ENCODE data around the gene PEAK1.

PEAK1 gene

GRCh38 chr15:77168616-77169015, 251.3 kb downstream of the PEAK1 start (continued):
- TF ChIP-seq OSR1 (CRISPR knock-in tag; IDR thresholded peaks at IDR 0.05) (no peak), SNAI2 (CRISPR knock-in tag; IDR thresholded peaks at IDR 0.05) (no peak), PPARA (CRISPR knock-in tag; IDR thresholded peaks at IDR 0.05; ENCODE audit: borderline replicate concordance) (no peak), ZC3H10 (CRISPR knock-in tag; IDR thresholded peaks at IDR 0.05) (no peak), ISL1 (CRISPR knock-in tag; IDR thresholded peaks at IDR 0.05) (no peak), ESRRG (CRISPR knock-in tag; IDR thresholded peaks at IDR 0.05) (no peak)

GRCh38 chr15:77168141-77168540, 251.8 kb downstream of the PEAK1 start:
- no peak for ATAC-seq
- no peak for TF ChIP-seq GLIS3 (CRISPR knock-in tag; IDR thresholded peaks at IDR 0.05)
- no peak for TF ChIP-seq ZC3H10 (CRISPR knock-in tag; IDR thresholded peaks at IDR 0.05)
- no peak for TF ChIP-seq SNAI2 (CRISPR knock-in tag; IDR thresholded peaks at IDR 0.05)
- no peak for TF ChIP-seq TOX (CRISPR knock-in tag; IDR thresholded peaks at IDR 0.05; ENCODE audit: borderline replicate concordance)
- no peak for TF ChIP-seq ZNF8 (CRISPR knock-in tag; IDR thresholded peaks at IDR 0.05)
- TF ChIP-seq ZNF70 (CRISPR knock-in tag; IDR thresholded peaks at IDR 0.05), result no peak
- no peak for TF ChIP-seq PPARA (CRISPR knock-in tag; IDR thresholded peaks at IDR 0.05; ENCODE audit: borderline replicate concordance)
- no peak for TF ChIP-seq CSDC2 (CRISPR knock-in tag; IDR thresholded peaks at IDR 0.05)
- no peak for TF ChIP-seq RARB (CRISPR knock-in tag; IDR thresholded peaks at IDR 0.05)
- TF ChIP-seq ARNTL (CRISPR knock-in tag; IDR thresholded peaks at IDR 0.05; ENCODE audit: borderline replicate concordance, low read depth), result no peak
- no peak for TF ChIP-seq ZFP30 (CRISPR knock-in tag; IDR thresholded peaks at IDR 0.05)
- TF ChIP-seq OSR1 (CRISPR knock-in tag; IDR thresholded peaks at IDR 0.05), result no peak
- no peak for TF ChIP-seq ZFP3 (CRISPR knock-in tag; IDR thresholded peaks at IDR 0.05)
- TF ChIP-seq ISL1 (CRISPR knock-in tag; IDR thresholded peaks at IDR 0.05), result no peak
- TF ChIP-seq TCF4 (CRISPR knock-in tag; IDR thresholded peaks at IDR 0.05; ENCODE audit: borderline replicate concordance), result no peak
- TF ChIP-seq ESRRG (CRISPR knock-in tag; IDR thresholded peaks at IDR 0.05), result no peak
- TF ChIP-seq POU6F1 (CRISPR knock-in tag; IDR thresholded peaks at IDR 0.05; ENCODE audit: borderline replicate concordance, low read depth), result no peak
- TF ChIP-seq, protein P1, sequence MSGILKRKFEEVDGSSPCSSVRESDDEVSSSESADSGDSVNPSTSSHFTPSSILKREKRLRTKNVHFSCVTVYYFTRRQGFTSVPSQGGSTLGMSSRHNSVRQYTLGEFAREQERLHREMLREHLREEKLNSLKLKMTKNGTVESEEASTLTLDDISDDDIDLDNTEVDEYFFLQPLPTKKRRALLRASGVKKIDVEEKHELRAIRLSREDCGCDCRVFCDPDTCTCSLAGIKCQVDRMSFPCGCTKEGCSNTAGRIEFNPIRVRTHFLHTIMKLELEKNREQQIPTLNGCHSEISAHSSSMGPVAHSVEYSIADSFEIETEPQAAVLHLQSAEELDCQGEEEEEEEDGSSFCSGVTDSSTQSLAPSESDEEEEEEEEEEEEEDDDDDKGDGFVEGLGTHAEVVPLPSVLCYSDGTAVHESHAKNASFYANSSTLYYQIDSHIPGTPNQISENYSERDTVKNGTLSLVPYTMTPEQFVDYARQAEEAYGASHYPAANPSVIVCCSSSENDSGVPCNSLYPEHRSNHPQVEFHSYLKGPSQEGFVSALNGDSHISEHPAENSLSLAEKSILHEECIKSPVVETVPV (CRISPR knock-in tag; IDR thresholded peaks at IDR 0.05), result no peak
- TF ChIP-seq, protein P2, sequence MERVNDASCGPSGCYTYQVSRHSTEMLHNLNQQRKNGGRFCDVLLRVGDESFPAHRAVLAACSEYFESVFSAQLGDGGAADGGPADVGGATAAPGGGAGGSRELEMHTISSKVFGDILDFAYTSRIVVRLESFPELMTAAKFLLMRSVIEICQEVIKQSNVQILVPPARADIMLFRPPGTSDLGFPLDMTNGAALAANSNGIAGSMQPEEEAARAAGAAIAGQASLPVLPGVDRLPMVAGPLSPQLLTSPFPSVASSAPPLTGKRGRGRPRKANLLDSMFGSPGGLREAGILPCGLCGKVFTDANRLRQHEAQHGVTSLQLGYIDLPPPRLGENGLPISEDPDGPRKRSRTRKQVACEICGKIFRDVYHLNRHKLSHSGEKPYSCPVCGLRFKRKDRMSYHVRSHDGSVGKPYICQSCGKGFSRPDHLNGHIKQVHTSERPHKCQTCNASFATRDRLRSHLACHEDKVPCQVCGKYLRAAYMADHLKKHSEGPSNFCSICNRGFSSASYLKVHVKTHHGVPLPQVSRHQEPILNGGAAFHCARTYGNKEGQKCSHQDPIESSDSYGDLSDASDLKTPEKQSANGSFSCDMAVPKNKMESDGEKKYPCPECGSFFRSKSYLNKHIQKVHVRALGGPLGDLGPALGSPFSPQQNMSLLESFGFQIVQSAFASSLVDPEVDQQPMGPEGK (CRISPR knock-in tag; IDR thresholded peaks at IDR 0.05; ENCODE audit: borderline replicate concordance), result no peak

DNA sequence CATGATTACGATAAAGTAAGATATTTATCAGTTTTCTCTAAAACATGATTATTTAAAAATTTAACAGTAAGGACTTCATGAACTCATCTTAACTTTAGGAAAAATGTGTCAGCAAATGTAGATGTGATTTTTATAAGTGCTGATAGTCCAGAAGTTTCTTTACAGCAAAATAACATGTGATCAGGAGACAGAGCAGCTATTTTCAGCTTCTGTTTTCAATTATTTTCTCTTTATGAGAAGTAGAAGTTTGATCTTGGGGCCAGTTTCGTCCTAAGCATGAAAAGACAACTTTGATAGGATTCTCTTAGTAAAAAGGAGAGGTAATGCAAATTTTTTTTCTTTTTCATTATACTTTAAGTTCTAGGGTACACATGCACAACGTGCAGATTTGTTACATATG, 252.5 kb downstream of the PEAK1 start:
- no peak for TF ChIP-seq ZFP30 (CRISPR knock-in tag; IDR thresholded peaks at IDR 0.05)
- no peak for TF ChIP-seq ZNF565 (CRISPR knock-in tag; conservative IDR thresholded peaks at IDR 0.05; ENCODE audit: low read depth)
- no peak for TF ChIP-seq TCF4 (CRISPR knock-in tag; IDR thresholded peaks at IDR 0.05; ENCODE audit: borderline replicate concordance)
- no peak for TF ChIP-seq RARB (CRISPR knock-in tag; IDR thresholded peaks at IDR 0.05)
- TF ChIP-seq ISL1 (CRISPR knock-in tag; IDR thresholded peaks at IDR 0.05), result no peak
- TF ChIP-seq, protein P1 (CRISPR knock-in tag; IDR thresholded peaks at IDR 0.05), result no peak
- TF ChIP-seq OSR1 (CRISPR knock-in tag; IDR thresholded peaks at IDR 0.05), result no peak
- TF ChIP-seq ZFP3 (CRISPR knock-in tag; IDR thresholded peaks at IDR 0.05), result no peak
- TF ChIP-seq TOX (CRISPR knock-in tag; IDR thresholded peaks at IDR 0.05; ENCODE audit: borderline replicate concordance), result no peak

GRCh38 chr15:77163781-77164384, 256.0 kb downstream of the PEAK1 start:
- no peak for ATAC-seq
- TF ChIP-seq, protein P2 (CRISPR knock-in tag; IDR thresholded peaks at IDR 0.05; ENCODE audit: borderline replicate concordance), result no peak
- TF ChIP-seq ZNF70 (CRISPR knock-in tag; IDR thresholded peaks at IDR 0.05), result no peak
- no peak for TF ChIP-seq RARB (CRISPR knock-in tag; IDR thresholded peaks at IDR 0.05)

More for the DNA sequence above, 252.5 kb downstream of the PEAK1 start:
- no peak for ATAC-seq

Data from SK-N-SH treated with all-trans-retinoic acid at 6 μM for 48 hours (cell line).